ENCODE data around the gene MS4A10. TPM values are rescaled to one million over a fixed set of nuclear protein-coding genes. Genes with fewer than 3 reads are reported as not detected.

MS4A10 gene
- total RNA-seq, 1 experiment from 2014 or later = not detected

DNA sequence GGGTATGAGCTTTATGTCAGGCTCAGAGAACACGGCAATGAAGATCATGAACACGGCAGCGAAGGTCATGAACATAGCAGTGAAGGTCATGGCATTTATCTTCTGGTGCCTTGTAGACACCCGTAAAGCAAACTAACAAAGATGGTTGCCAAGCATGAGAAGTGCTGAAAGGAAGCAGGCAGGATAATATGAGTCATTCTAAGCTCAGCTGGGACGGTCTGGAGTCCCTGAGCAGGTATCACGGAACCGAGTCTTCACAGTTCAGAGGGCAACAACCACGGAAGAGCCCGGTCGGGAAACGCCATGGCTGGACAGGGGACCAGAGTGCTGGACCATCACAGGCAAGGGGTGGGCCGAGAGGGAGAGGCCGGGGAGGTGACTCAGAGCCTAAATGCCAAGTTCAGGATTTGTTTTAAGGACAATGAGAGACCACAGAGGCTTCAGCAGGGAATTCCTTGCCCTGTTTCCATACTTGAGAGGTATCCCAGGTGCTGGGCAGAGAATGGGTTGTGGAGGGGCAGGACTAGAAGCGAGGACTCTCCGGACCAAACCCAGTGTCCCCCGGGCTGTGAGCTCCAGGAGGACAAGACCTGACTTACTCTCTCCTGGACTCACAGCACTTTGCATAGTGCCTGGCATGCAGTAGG lies 13.1 kb upstream of the MS4A10 start:
- ChIA-PET CTCF (interaction anchor here (1.0 kb wide), 1 partner anchor 9 kb away, joined by 3 read pairs; no protein-coding TSS in a partner anchor), POLR2A (ENCODE audit: unreplicated experiment) (no interaction called here)
- no peaks in the 10 kb centered on the region for H3F3A ChIP-seq (ENCODE audit: low read length, unreplicated experiment)
- intact Hi-C loops (cut with micrococcal nuclease) = no loop called here
- H2AFZ ChIP-seq (ENCODE audit: low read length) = no peak overlapping the region
- no peaks in the 10 kb centered on the region for H3K9me3 ChIP-seq (ENCODE audit: low read length)
- no peaks in the 10 kb centered on the region for H3K27me3 ChIP-seq (ENCODE audit: low read length)
- no peaks in the 10 kb centered on the region for H4K20me1 ChIP-seq (ENCODE audit: low read length)
- DNase-seq (peak; percentile 13), ATAC-seq (peak; percentile 28; the same call in 1 of the 2 replicates)
- no peaks in the 10 kb centered on the region for H3K79me2 ChIP-seq (ENCODE audit: low read length)
- no peak overlapping the region for H3K27ac ChIP-seq (ENCODE audit: low read length)
- TF ChIP-seq, protein P1, sequence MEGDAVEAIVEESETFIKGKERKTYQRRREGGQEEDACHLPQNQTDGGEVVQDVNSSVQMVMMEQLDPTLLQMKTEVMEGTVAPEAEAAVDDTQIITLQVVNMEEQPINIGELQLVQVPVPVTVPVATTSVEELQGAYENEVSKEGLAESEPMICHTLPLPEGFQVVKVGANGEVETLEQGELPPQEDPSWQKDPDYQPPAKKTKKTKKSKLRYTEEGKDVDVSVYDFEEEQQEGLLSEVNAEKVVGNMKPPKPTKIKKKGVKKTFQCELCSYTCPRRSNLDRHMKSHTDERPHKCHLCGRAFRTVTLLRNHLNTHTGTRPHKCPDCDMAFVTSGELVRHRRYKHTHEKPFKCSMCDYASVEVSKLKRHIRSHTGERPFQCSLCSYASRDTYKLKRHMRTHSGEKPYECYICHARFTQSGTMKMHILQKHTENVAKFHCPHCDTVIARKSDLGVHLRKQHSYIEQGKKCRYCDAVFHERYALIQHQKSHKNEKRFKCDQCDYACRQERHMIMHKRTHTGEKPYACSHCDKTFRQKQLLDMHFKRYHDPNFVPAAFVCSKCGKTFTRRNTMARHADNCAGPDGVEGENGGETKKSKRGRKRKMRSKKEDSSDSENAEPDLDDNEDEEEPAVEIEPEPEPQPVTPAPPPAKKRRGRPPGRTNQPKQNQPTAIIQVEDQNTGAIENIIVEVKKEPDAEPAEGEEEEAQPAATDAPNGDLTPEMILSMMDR (conservative IDR thresholded peaks at IDR 0.05; ENCODE audit: low read depth, low read length) = no peak
- TF ChIP-seq EZH2phosphoT487 (IDR thresholded peaks at IDR 0.05; ENCODE audit: borderline replicate concordance, low read length) = no peak
- no peak for TF ChIP-seq EZH2 (IDR thresholded peaks at IDR 0.05; ENCODE audit: low read length, unreplicated experiment)
- H3K9ac ChIP-seq (ENCODE audit: low read length) = no peak overlapping the region
- no peaks in the 10 kb centered on the region for H3K36me3 ChIP-seq (ENCODE audit: low read depth, low read length)
- H3K4me3 ChIP-seq (ENCODE audit: low read length) = no peak overlapping the region
- no peak overlapping the region for H3K4me2 ChIP-seq (ENCODE audit: low read length)
- no TSS peak for BruUV-seq (replicated peaks)
- no peaks in the 10 kb centered on the region for H3K9me2 ChIP-seq (replicated peaks; ENCODE audit: low read length)
- H3K4me1 ChIP-seq (ENCODE audit: insufficient read depth, low read length) = peaks cover under 1% of the 10 kb centered on the region; the same call in 1 of the 2 replicates

DNA sequence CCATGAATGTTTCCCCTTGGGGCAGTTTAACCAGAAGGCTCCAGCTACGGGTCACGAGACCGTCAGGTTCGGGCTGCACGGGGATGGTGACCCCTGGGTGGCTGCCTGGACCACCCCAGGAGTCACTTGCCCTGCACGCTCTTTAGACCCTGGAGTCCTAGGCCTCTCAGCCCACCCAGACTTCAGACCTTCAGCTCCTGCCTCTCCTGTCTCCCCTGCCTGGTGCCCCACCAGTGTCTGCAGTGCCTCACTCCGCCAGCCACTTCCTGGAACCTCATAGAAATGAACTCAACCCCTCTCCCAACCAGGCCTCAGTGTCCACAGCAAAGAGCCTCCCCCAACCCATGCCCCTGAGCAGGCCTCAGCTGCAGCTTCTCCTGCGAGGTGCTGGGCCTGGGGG lies 12.5 kb upstream of the MS4A10 start:
- H4K20me1 ChIP-seq (ENCODE audit: low read length) = no peaks in the 10 kb centered on the region
- no peaks in the 10 kb centered on the region for H3K36me3 ChIP-seq (ENCODE audit: low read depth, low read length)
- H3F3A ChIP-seq (ENCODE audit: low read length, unreplicated experiment) = no peaks in the 10 kb centered on the region
- BruUV-seq (replicated peaks) = no TSS peak
- DNase-seq (no peak), ATAC-seq (no peak)
- H3K9ac ChIP-seq (ENCODE audit: low read length) = no peak overlapping the region
- H3K9me3 ChIP-seq (ENCODE audit: low read length) = no peaks in the 10 kb centered on the region
- no peak for TF ChIP-seq EZH2phosphoT487 (IDR thresholded peaks at IDR 0.05; ENCODE audit: borderline replicate concordance, low read length)
- no peak for TF ChIP-seq EZH2 (IDR thresholded peaks at IDR 0.05; ENCODE audit: low read length, unreplicated experiment)
- ChIA-PET CTCF (no interaction called here), POLR2A (ENCODE audit: unreplicated experiment) (no interaction called here)
- H3K27me3 ChIP-seq (ENCODE audit: low read length) = no peaks in the 10 kb centered on the region
- intact Hi-C loops (cut with micrococcal nuclease) = no loop called here
- H3K79me2 ChIP-seq (ENCODE audit: low read length) = no peaks in the 10 kb centered on the region
- no peak overlapping the region for H2AFZ ChIP-seq (ENCODE audit: low read length)
- peaks cover 7% of the 10 kb centered on the region for H3K4me1 ChIP-seq (ENCODE audit: insufficient read depth, low read length)
- H3K4me3 ChIP-seq (ENCODE audit: low read length) = no peak overlapping the region
- no peaks in the 10 kb centered on the region for H3K9me2 ChIP-seq (replicated peaks; ENCODE audit: low read length)
- H3K27ac ChIP-seq (ENCODE audit: low read length) = no peak overlapping the region
- H3K4me2 ChIP-seq (ENCODE audit: low read length) = no peak overlapping the region

DNA sequence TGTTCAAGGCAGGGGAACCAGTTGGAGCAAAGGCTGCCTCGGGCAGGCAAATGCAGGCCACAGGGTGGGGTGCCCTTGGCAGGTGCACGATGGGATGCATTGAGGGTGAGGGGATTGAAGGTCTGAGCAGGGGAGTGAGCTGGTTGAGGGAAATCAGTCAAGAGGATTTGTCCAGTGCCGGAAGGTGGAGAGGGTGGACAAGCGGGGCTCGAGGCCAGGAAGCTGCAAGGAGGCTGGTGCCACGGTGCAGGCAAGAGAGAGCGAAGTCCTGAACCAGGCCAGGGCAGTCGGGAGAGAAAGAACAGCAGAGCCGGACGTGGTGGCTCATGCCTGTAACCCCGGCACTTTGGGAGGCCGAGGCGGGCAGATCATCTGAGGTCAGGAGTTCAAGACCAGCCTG lies 10.4 kb upstream of the MS4A10 start:
- Histone ChIP-seq H3K4me1 (ENCODE audit: insufficient read depth, low read length) (peaks cover 11% of the 10 kb centered on the region), H3K9me3 (ENCODE audit: low read length) (no peaks in the 10 kb centered on the region), H3K27ac (ENCODE audit: low read length) (no peak overlapping the region), H2AFZ (ENCODE audit: low read length) (no peak overlapping the region), H3K9ac (ENCODE audit: low read length) (no peak overlapping the region), H3K4me3 (ENCODE audit: low read length) (no peak overlapping the region), H3K36me3 (ENCODE audit: low read depth, low read length) (no peaks in the 10 kb centered on the region), H3K79me2 (ENCODE audit: low read length) (no peaks in the 10 kb centered on the region), H3K27me3 (ENCODE audit: low read length) (no peaks in the 10 kb centered on the region), H4K20me1 (ENCODE audit: low read length) (no peaks in the 10 kb centered on the region), H3K9me2 (replicated peaks; ENCODE audit: low read length) (no peaks in the 10 kb centered on the region), H3K4me2 (ENCODE audit: low read length) (no peak overlapping the region), H3F3A (ENCODE audit: low read length, unreplicated experiment) (no peaks in the 10 kb centered on the region)
- BruUV-seq (replicated peaks) = no TSS peak
- CTCF ChIA-PET = interaction anchor here (0.8 to 1.8 kb wide), 3 partner anchors 56 to 125 kb away, joined by 6 to 13 read pairs (median 9); no protein-coding TSS in a partner anchor
- POLR2A ChIA-PET (ENCODE audit: unreplicated experiment) = no interaction called here
- no peak for ATAC-seq
- no peak for DNase-seq
- TF ChIP-seq EZH2 (IDR thresholded peaks at IDR 0.05; ENCODE audit: low read length, unreplicated experiment) = no peak
- TF ChIP-seq, protein P1 (conservative IDR thresholded peaks at IDR 0.05; ENCODE audit: low read depth, low read length) = no peak
- no peak for TF ChIP-seq EZH2phosphoT487 (IDR thresholded peaks at IDR 0.05; ENCODE audit: borderline replicate concordance, low read length)
- intact Hi-C loops (cut with micrococcal nuclease) = loop anchor here (1.0 to 5.0 kb wide), 6 partner anchors 57 to 413 kb away; no protein-coding TSS in a partner anchor

All from PC-3 (cell line).